Hepatocyte (in vitro differentiated cells): ENCODE data around the gene CDH4. TPM values are rescaled to one million over a fixed set of nuclear protein-coding genes. Genes with fewer than 3 reads are reported as not detected.

Experiments
- DNase-seq: peaks from one replicate; pipeline ENCODE4 v3.0.0-alpha.2; 2016; ENCODE audit warnings: low spot score
- H2AFZ ChIP-seq: fragments of 200-600 bp; sonication (generic); 2 replicates; pipeline ENCODE4 v1.6.0; 2016; ENCODE audit warnings: antibody characterized with exemption, mild to moderate bottlenecking
- H3K27ac ChIP-seq: fragments of 200-600 bp; sonication (generic); 2 replicates; pipeline ENCODE4 v1.5.1; 2016; ENCODE audit warnings: mild to moderate bottlenecking
- H3K27me3 ChIP-seq: fragments of 200-600 bp; sonication (generic); 2 replicates; pipeline ENCODE4 v1.6.1; 2016
- H3K36me3 ChIP-seq: fragments of 200-600 bp; sonication (generic); replicated peaks from 2 replicates; pipeline ENCODE4 v1.5.1; 2016; ENCODE audit warnings: low read depth; ENCODE audit not compliant: insufficient read depth
- H3K4me1 ChIP-seq: fragments of 200-600 bp; sonication (generic); 2 replicates; pipeline ENCODE4 v1.5.1; 2016; ENCODE audit warnings: mild to moderate bottlenecking, moderate library complexity; ENCODE audit not compliant: insufficient read depth
- H3K4me2 ChIP-seq: fragments of 200-600 bp; sonication (generic); 2 replicates; pipeline ENCODE4 v1.6.0; 2016
- H3K4me3 ChIP-seq: fragments of 200-600 bp; sonication (generic); 2 replicates; pipeline ENCODE4 v1.5.1; 2016; ENCODE audit warnings: mild to moderate bottlenecking
- H3K79me2 ChIP-seq: fragments of 200-600 bp; sonication (generic); 2 replicates; pipeline ENCODE4 v1.6.0; 2017; ENCODE audit warnings: mild to moderate bottlenecking
- H3K9me2 ChIP-seq: fragments of 200-600 bp; sonication (generic); replicated peaks from 2 replicates; pipeline ENCODE4 v1.6.0; 2017; ENCODE audit warnings: mild to moderate bottlenecking; ENCODE audit not compliant: insufficient read depth
- H3K9me3 ChIP-seq: fragments of 200-600 bp; sonication (generic); 2 replicates; pipeline ENCODE4 v1.5.1; 2016; ENCODE audit warnings: low read depth, mild to moderate bottlenecking
- H4K20me1 ChIP-seq: fragments of 200-600 bp; sonication (generic); 2 replicates; pipeline ENCODE4 v1.6.0; 2016; ENCODE audit warnings: mild to moderate bottlenecking; ENCODE audit not compliant: insufficient read depth, poor library complexity, severe bottlenecking
- EZH2 ChIP-seq: fragments of 200-600 bp; sonication (generic); IDR thresholded peaks from 2 replicates; pipeline ENCODE4 v1.6.1; 2016; ENCODE audit warnings: antibody characterized with exemption, mild to moderate bottlenecking, borderline replicate concordance
- EZH2phosphoT487 ChIP-seq: fragments of 200-600 bp; sonication (generic); IDR thresholded peaks from one replicate; pipeline ENCODE4 v1.6.1; 2018; ENCODE audit warnings: antibody characterized with exemption, mild to moderate bottlenecking, low read depth, moderate library complexity; ENCODE audit not compliant: unreplicated experiment, severe bottlenecking
- WGBS: methylation state at CpG from one replicate; pipeline ENCODE4 v1.1.6; 2016; ENCODE audit warnings: low lambda C conversion rate; ENCODE audit errors: missing lambda C conversion rate; 5-methylcytosine and 5-hydroxymethylcytosine counted together
- polyA plus RNA-seq: library from polyadenylated mRNA; unstranded; fragments of >200 nt; fragmentation: Nextera tagmentation; extraction: Ambion mirVana; gene quantifications from 2 replicates; pipeline ENCODE4 v1.2.1, GENCODE V29; 2016
- total RNA-seq: library from RNA; depleted of rRNA; stranded (reverse); fragments of >200 nt; gene quantifications from 2 replicates; pipeline ENCODE4 v1.2.3, GENCODE V29; 2014
- TF ChIP-seq, protein P1 (sequence below): fragments of 200-600 bp; sonication (generic); IDR thresholded peaks from 2 replicates; pipeline ENCODE4 v1.5.1; 2016; ENCODE audit warnings: antibody characterized with exemption, mild to moderate bottlenecking; ENCODE audit not compliant: poor library complexity

Gene CDH4
- total and polyA plus RNA-seq, 2 experiments from 2014 or later: 0.53 to 0.73 TPM

DNA sequence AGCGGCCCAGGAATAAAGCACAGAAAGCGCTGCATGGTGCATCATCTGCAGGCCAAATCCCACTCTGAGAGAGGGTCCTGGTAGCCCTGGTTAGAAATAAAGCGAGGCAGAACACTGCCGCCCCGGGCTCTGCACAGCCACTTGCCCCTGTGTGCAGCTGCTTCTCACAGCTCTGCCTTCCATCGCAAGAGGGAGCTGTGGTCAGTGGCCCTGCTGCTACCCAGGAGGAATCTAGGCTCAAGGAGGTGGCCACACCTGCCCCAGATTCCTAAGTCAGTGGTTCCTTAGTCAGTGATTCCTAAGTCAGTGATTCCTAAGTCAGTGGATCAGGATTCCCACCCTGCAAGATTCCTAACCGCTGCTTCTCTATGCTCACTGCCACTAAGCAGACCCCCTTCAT, 8.8 kb downstream of the CDH4 start:
- Histone ChIP-seq H3K79me2 (no peaks in the 10 kb centered on the region), H3K36me3 (no peaks in the 10 kb centered on the region), H4K20me1 (no peaks in the 10 kb centered on the region), H3K9me2 (no peaks in the 10 kb centered on the region), H3K9me3 (no peaks in the 10 kb centered on the region), H2AFZ (no peak overlapping the region), H3K27ac (no peak overlapping the region), H3K27me3 (peaks cover 67% of the 10 kb centered on the region), H3K4me1 (no peaks in the 10 kb centered on the region), H3K4me3 (no peak overlapping the region), H3K4me2 (no peak overlapping the region)
- WGBS: 70% methylated on average over 7 of the region's 7 CpGs
- no peak for TF ChIP-seq EZH2
- TF ChIP-seq, protein P1, sequence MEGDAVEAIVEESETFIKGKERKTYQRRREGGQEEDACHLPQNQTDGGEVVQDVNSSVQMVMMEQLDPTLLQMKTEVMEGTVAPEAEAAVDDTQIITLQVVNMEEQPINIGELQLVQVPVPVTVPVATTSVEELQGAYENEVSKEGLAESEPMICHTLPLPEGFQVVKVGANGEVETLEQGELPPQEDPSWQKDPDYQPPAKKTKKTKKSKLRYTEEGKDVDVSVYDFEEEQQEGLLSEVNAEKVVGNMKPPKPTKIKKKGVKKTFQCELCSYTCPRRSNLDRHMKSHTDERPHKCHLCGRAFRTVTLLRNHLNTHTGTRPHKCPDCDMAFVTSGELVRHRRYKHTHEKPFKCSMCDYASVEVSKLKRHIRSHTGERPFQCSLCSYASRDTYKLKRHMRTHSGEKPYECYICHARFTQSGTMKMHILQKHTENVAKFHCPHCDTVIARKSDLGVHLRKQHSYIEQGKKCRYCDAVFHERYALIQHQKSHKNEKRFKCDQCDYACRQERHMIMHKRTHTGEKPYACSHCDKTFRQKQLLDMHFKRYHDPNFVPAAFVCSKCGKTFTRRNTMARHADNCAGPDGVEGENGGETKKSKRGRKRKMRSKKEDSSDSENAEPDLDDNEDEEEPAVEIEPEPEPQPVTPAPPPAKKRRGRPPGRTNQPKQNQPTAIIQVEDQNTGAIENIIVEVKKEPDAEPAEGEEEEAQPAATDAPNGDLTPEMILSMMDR: peak; percentile 13
- no peak for TF ChIP-seq EZH2phosphoT487
- DNase-seq: no peak

DNA sequence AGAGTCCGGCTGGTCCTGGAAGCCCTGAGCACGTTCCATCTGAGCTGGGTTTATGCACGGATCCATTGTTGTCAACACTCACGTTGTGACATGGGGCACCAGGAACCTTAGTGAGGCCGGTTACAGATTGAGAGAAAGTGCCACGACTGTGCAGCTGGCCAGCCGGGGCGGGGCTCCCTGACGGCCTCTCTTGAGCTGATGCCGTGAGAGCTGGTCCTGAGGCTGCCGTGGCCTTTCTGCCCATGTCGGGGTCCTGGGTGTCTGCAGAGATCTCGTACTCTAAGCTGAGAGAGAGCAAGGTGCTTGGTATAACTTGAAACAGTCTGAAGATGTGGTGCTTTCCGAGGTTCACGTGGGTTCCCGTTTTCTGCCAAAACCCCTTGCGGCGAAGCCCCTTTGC, 10.0 kb downstream of the CDH4 start:
- Histone ChIP-seq H3K4me1 (no peaks in the 10 kb centered on the region), H4K20me1 (no peaks in the 10 kb centered on the region), H3K4me2 (no peak overlapping the region), H3K4me3 (no peak overlapping the region), H3K36me3 (no peaks in the 10 kb centered on the region), H2AFZ (no peak overlapping the region), H3K9me2 (no peaks in the 10 kb centered on the region), H3K79me2 (no peaks in the 10 kb centered on the region), H3K27ac (no peak overlapping the region), H3K9me3 (no peaks in the 10 kb centered on the region), H3K27me3 (peaks cover 58% of the 10 kb centered on the region)
- 81% methylated on average over 18 of the region's 18 CpGs for WGBS
- no peak for DNase-seq
- TF ChIP-seq EZH2: no peak
- TF ChIP-seq EZH2phosphoT487: no peak
- TF ChIP-seq, protein P1: no peak

DNA sequence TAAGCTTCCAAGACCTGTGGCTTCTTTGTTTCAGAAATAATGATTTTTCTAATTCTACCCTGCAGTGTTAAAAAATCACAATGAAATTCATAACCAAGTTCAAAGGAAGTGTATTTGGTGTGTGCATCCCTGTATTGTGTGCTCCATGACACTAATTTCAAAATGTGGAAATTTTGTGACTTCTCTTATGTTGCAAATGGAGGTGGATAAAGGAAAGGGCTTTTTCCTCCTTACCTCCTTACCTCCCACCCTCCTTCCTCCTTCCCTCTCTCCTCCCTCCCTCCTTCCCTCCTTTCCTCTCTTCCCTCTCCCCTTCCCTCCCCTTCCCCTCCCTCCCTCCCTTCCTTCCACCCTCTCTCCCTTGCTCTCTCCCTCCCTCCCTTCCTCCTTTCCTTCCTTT, 10.5 kb downstream of the CDH4 start:
- no peaks in the 10 kb centered on the region for H3K36me3 ChIP-seq

More for the DNA sequence above, 10.5 kb downstream of the CDH4 start:
- H3K27ac ChIP-seq: no peak overlapping the region
- DNase-seq: no peak
- no peaks in the 10 kb centered on the region for H3K79me2 ChIP-seq
- no peaks in the 10 kb centered on the region for H4K20me1 ChIP-seq
- no peaks in the 10 kb centered on the region for H3K4me1 ChIP-seq
- no peak for TF ChIP-seq EZH2
- TF ChIP-seq, protein P1: no peak
- TF ChIP-seq EZH2phosphoT487: no peak
- H2AFZ ChIP-seq: no peak overlapping the region
- no peak overlapping the region for H3K4me3 ChIP-seq
- H3K27me3 ChIP-seq: peaks cover 57% of the 10 kb centered on the region
- H3K4me2 ChIP-seq: no peak overlapping the region
- H3K9me2 ChIP-seq: no peaks in the 10 kb centered on the region
- H3K9me3 ChIP-seq: no peaks in the 10 kb centered on the region
